ENCODE data around the gene GCN1.

The GCN1 gene

DNA sequence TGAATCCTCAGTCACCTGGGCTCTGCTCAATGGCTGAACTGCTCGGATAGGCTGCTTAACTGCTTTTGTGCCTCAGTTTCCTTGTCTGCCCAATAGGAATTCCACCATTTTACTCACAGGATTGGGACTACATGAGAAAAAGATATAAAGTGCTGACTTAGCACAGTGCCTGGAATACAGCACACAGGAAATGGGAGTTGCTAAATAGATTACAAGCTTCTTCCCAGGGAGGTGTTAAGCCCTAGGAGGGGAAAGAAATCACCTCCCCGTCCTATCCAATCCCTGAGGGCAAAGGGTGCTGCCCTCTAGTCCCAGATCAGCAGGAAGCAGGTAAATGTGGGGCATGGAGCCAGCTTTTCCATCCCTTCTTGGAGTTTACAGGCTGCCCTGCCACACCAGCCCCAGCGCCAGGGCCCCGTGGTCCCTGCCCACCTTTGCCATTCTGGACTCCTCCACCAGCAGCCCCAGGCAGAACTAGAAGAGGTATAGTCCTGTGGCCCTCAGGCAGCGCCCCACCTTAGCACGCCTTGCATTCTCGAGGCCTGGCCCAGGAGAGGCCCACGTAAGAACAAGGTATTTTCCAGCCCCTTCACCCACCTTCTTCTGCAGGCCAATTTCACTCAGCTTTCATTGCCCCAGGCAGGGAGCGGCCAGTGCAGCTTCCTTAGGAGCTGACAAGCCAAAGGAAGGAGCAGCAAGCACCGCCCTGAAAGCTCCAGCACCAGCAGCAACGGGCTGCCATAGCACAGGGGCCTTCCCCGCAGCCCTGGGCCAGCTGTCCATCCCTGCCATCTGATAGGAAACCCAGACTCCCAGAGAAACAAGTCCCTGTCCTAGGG lies 35.2 kb upstream of the GCN1 start:
- no peak for DNase-seq (ENCODE audit: low read depth)

DNA sequence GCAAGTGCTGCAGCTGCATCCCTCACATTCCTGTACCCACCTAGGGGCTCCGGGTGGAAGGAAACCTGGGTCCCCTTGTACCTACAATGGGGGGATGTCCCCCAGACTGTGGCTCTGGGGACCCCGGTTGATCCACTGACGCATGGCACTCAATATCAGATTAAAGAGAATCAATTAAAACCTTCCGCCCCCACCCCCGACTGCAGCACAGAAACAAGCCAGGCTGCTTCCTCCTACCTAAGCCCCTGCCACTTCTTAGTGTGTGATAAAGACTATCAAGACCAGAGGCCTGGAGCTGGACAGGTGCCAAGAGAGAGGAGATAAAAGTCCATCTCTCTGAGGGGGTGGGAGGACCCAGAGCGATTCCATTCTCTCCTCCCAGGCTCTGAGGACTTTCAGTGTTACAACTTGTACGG lies 34.6 kb upstream of the GCN1 start:
- DNase-seq (ENCODE audit: low read depth) = no peak

DNA sequence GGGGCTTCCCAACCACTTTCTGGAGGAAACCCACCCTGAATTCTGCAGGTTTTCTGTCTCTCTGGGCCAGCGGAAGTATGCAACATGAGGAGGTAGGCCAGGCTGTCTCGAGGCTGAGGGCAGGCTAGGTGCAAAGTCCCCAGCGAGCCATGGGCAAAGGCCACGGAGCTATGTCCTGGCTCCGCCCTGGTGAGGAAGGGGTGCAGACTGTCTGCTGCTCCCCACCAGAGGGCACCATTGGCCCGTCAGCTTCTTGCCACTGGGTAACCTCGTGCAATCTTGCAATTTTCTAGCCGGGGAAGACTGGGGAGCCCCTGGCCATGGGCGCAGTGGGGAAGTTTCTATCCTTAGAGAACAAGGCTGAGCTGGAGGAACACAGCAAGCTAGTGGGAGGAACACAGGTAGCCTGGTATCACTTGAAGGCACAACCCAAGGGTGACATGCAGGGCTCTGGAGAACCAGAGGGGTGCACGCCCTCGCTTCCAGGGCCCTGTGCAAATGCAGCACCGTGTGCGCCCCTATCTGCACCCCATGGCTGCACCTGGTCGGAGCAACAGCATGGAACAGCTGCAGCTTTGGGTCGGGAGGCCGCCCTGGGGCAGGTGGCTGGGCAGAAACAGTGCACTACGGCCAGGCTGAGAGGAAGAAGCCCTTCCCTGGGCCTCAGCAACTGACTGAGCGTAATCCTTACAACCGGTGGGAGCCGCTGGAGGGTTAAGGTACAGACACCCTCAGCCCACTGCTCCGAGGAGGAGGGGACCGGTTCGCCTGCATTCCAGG lies 34.0 kb upstream of the GCN1 start:
- no peak for DNase-seq (ENCODE audit: low read depth)

DNA sequence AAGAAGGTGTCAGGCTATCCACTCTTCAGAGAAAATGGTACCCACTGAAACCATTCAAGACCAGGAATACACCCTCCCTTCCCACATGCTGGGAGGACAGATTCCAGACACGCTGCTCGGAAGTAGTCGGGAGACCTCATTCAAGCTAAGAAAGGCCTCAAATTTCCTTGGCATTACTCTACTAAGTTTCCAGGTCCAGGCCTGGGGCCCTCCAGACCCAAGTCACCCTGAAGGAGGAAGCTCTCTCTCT lies 33.5 kb upstream of the GCN1 start:
- no peak for DNase-seq (ENCODE audit: low read depth)

DNA sequence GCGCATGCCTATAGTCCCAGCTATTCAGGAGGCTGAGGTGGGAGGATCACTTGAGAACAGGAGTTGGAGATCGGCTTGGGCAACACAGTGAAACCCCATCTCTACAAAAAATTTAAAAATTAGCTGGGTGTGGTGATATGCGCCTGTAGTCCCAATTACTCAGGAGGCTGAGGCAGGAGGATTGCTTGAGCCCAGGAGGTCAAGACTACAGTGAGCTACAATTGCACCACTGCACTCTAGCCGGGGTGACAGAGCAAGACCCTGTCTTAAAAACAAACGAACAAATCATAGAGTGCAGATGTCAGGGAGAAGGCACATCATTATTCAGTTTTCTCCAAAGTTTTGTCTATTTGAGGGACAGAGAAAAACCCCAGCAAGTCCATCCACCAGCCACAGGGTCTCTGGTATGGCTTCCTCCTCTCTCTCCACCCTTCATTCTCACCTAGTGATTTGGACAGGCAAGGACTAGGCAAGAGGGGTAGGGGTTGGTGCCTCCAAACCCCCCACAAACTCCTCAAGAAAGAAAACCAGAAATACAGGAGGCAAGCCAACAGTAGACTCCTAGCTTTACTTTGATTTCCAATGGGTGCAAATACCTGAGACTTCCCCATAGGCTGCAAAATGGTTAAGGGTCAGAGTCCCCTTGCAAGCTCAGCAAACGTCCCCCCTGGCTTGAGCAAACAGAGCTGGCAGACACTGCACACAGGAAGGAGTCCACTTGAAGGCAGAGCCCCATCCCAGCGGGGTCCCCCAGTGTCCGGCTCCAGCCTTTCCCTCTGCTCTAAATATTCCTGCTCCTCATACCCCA lies 32.9 kb upstream of the GCN1 start:
- no peak for DNase-seq (ENCODE audit: low read depth)

DNA sequence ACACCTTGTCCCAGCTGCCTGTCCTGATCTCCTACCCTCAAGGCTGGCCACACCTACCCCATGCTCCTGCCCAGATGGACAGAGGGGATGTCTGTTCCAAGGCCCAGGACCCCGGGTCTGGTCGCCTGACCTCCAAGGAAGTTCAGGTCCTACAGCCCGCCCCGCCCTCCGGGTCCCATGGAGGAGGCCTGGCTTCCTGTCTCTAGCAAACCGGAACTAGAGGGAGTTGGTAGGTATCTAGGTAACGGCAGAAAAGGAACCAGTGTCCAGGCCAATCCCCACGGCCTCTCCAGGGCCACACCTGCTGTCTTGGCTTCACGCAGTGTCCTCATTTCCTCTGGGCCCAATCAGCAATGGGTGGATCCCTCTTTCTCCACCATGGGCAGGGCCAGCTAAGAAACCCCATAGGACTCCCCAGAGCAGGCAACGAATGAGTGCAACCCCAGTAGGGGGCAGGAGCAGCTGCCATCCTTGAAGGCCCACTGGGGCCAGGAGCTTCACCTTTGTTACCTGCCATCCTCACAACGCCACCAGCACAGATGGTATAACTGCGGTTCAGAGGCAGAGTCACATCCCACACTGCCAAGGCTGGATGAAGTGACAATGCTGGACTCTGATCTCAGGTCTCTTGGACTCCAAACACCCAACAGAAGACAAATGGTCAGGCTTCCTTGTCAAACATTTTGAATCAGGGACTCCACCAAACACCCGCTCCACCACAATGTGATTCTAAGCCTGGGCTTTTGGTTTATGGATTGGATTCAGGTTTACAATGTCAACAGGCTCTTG lies 31.5 kb upstream of the GCN1 start:
- no peak for DNase-seq (ENCODE audit: low read depth)

DNA sequence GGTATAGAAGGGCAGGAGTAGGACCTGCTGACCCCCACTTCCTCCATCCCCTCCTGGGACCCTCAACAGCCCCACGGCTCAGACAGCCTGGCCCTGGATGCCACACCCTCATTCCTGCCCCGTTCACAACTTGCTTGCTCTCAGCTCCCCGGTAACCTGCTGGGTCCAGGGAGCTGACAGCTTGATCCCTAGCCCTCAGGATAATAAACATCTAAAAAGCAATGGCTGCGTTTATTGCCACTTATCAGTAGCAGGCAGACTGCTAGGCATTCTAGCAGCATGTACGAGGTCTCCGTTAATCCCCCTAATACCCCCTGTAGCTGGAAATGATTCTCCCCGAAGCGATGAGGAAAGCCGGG lies 30.7 kb upstream of the GCN1 start:
- no peak for DNase-seq (ENCODE audit: low read depth)

DNA sequence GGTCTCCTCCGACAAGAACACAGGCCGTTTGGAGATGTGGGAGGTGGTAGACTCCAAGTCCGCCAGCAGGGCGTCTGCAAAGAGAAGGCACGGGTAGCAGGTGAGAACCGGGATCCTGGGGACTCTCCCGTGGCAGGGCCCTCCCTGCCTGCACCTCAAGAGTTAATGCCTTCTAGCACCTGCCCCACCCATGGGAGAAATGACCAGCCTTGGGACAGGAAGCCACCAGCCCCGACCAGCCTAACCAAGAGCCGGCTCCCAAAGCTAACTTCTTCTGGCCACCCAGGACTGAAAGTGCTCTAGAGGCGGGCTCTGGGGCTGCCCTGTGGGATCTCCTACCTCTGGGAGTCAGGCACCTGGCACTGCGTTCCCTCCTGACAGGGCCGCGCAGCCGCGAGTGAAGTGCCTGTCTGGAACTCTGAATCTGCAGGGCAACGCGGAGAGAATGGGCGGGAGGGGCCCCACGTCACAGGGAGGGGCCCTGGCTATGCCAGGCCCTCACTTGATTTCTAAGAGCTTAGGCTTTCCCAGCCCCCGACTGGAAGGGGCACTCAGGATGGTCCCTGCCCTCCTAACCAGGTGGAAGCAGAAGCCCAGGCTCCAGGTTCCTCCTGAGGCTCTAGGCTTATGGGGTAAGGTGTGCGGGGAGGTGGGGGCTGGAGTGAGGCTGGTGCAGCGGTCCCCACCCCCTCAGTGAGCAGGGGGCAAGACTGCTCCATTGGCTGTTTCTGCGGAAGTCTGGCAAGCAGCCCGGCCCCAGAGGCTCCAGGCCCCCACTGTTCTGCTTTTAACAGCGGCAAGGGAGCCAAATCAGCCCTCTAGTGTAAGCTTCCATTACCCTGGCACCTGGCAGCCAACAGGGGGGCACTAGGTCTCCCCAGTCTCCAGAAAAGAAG lies 30.0 kb upstream of the GCN1 start:
- no peak for DNase-seq (ENCODE audit: low read depth)

DNA sequence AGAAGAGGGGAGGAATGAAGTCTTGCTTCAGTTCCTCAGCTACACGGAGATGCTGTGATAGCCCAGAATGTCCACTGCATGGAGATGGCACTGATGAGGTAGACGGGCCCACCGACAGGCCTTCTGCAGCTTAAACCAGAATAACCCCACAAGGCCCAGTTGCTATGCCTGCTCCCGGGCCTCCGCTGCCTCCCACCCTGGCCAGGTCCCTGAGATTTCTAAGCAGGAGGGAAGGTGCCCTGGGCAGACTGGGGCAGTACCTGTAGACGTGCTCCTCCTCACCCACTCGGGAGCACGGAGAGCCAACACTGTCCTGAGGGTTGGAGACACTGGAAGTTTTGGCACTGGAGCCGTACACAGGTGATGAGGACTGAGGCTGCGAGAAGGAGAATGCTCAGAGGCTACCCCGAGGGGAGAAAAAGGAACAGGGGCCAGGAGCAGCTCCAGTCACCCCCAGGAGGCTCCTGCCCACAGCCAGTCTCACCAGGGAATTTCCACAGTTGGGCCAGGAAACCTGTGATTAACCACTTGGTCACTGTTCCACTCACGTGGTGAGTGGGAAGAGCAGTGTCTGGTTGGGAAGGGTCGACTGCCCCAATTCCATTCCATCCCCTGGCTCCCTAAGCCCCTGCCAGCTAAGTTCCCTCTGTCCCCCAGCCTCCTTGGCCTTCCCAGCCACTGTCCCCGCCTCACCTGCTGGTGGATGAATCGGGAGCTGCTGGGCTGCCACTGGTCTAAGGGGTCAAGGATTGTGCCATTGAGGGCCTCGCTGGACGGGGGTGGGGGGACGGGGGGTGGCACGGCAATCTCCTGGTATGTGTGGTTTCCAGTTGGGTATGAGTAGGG lies 29.2 kb upstream of the GCN1 start:
- no peak for DNase-seq (ENCODE audit: low read depth)

DNA sequence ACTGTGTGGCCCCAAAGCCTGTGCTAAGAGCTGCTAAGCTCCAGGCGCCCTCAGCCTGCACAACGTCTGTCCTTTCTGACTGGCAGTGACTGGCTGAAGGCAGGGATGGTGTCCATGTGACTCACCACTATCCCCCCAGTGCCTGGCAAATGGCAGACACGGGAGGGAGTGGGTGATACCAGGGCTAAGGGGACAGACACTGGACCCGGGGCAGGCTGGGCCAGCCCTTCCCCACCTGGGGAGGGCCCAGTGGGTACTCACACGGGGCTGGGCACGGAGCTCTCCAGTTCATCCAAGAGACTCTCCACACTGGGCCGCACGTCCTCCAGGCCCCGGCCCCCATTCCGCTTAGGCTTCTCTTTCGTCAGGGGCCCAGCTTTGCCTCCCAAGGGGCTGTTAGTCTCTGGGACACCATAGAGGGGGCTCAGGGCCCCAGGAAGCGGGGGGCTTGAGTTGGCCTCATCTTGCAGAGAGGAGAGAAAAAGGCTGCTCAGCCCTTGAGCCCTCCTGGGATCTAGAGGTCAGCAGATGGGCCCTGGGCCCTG lies 27.8 kb upstream of the GCN1 start:
- no peak for DNase-seq (ENCODE audit: low read depth)

DNA sequence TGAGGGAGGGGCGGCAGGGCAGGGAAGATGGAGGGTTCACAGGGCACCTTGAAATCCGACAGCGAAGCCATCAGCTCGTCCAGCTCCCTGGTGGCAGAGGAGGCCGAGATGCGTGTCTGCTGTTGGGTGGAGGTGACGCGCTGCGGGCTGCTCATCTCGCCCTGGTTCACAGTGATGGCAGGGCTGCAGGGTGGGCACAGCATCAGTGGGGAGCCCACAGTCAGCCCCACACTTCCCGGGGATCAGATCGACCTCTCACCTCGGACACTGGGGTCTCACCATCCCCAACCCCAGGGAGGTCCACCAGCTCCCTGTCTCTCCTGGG lies 27.0 kb upstream of the GCN1 start:
- no peak for DNase-seq (ENCODE audit: low read depth)

DNA sequence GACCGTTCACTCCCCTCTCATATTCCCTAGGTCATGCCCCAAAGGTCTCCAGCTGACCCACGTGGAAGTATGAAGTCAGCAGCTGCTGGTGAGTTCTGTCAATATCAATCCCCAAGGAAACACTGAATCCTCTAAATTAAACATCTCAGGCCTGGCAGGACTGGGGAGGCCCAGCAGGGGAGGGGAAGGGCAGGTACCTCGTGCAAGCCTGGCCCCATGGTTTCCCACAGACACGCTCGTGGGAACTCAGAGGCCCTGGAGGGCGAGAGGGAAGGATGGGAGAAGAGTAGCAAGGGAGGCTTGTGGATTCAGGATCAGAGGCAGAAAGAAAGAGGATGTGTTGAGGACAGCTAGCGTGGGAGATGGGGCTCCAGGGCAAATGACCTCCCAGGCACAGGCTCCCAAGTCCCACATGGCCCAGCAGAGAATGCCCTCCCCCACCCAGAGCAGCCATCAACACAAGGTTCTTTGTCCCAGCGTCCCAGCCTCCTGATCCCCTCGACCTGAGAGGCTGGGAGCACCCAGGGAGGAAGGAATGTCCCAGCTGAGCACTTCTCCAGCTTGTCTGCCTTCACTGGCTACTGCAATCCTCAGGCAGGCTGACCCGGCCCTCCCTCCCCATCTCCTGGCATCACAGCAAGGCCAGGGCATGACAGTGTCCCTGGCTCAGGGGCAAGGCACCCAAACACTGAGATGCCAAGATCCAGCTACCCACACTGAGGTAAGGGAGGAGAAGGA lies 26.5 kb upstream of the GCN1 start:
- DNase-seq (ENCODE audit: low read depth) = no peak

DNA sequence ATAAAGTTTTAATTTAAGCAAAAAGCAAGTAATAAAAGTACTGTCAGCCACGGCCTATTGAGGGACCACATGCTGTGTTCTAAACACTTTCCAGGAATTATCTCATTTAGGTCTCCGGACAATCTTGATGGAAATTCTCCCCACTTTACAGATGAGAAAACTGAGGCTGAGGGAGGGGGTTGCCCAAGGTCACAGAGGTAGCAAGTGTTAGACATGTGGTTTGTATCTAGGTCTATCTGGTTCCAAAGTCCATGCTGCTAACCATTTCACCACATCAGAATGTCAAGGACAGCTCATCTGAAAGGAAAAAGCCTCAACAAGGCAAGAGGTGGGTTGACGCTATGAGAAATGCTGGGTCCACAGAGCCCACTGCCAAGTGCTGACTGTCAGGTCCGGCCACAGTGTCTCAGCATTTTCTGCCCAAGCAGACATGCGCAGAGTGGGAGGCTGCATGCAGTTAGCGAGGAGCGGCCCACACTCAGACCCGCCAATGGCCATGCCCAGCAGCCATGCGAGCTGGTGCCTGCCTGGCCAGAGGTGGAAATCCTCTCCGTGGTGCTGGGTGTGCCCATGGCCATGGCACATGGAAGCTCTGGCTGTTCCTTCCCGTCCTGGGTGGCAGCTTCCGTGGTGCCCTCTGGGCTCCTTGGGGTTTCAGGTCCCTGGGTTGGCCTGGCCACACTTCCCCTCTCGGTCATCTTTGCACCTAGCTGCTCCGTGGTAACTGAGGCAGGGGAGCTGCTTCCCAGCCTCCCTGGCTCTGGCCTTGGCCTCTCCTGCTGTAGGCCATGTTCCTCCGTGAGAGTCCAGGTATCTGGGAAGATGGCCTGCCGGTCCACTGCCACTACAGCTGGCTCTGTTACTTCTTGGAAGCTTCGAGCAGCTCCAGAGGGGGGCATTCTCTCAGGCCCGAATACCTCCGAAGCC lies 24.4 kb upstream of the GCN1 start:
- DNase-seq (ENCODE audit: low read depth) = no peak

DNA sequence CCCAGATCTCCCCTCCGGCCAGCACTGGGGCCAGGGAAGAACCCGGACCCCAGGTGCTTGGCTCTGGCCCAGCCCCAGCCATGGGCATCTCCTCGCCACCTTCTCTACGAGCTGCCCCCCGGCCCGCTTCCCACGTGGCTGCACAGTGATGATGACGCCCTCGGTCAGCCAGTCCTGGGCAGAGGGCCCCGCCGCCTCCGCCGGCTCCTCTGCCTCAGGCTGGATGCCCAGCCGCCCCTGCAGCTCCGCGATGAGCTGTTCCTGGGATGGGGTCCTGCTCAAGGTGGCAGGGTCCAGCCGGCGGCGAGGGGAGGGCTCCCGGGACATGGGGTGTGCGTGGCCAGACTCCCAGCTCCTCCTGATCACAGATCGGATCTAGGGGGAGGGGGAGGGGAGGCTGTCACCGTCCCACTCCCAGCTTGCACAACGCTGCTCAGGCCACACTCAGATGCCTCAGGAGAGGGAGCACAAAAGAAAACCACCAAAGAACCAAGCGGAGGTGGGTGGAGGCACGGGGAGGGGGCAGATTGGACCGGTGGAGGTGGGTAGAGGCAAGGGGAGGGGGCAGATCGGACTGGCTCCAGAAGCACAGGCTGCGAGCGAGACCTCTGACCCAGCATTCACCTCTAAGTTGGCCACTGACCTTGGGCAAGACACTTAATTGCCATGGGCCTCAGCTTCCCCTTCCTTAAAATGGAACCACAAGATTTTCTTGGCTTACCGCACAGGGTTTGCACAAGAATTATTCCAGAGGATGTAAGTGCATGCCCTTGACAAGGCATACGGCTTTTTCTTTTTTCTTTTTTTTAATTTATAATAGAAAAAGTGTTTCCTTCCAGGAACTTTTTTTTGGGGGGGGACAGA lies 22.5 kb upstream of the GCN1 start:
- DNase-seq (ENCODE audit: low read depth) = no peak

DNA sequence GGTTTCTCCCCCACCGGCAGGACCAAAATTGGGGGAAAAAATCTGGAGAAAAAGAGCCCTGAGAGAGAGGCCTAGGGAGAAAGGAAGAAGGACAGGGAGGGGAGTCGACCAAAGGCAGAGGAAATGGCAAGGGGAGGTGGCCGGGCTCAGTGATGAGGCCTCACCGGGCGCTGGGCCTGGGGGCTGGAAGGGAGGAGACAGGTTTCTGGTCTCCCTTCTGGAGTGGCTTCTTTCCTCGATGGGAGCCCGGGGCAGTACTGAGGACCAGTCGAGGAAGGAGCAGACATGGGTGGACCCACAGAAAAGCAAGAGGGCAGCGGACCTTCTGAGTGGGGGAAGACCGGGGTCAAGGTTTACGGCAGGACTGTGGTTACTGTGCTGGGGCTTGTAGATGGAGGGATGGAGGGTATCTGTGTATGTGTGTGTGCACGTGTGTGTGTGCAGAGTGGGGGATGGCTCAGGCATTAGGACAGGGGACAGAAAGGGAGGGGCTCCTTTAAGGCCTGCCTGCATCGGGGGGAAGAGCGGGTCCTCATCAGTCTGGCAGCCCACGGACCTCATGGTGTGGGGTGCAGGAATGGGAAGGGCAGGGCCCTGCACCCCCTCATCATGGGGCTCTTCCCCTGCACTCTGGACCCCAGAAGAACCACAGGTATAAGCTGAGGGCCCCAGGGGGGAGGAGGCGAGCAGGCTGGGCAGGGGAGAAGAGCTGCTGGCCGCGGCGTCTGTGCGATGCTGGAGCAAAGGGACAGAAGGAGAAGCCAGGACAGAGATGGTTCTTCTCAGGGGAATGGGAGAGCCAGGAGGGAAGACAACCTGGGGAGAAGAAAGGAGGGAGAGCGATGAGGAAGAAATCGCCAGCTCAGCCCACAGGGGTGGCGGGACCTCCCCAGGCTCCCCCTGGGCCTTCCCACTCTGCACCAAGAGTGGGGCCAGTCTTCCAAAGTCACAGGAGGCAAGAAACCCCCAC lies 21.5 kb upstream of the GCN1 start:
- no peak for DNase-seq (ENCODE audit: low read depth)

DNA sequence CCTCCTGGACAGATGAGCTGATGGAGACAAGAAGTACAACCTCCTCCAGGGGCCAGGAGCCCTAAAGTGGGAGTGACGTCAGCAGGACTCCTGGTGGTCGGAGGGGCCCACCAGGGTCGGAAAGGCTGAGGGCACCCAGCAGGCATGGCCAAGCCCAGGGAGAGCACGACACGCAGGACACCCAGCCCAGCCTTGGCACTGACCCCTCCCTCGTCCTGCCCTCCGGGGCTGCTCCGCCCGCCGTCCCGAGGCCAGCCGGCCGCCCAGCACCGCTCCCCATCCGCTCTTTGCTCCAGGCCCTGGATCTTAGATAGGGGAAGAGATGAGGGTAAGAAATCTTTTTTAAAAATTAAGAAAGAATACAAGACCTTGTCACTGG lies 20.8 kb upstream of the GCN1 start:
- no peak for DNase-seq (ENCODE audit: low read depth)
